ENCODE measurements around the gene GTF2A2. TPM values are rescaled to one million over a fixed set of nuclear protein-coding genes. Genes with fewer than 3 reads are reported as not detected.

Gene GTF2A2
- total and polyA plus RNA-seq, 5 donors: 115 to 145 (median 124) TPM

- ATAC-seq: no peak
- no peak for DNase-seq
Observed at GRCh38 chr15:59605994-59606393, 51.3 kb downstream of the GTF2A2 start.

GRCh38 chr15:59598461-59598860 lies 58.9 kb downstream of the GTF2A2 start:
- Histone ChIP-seq H3K4me1 (ENCODE audit: control insufficient read depth, insufficient read depth, low read length) (peaks cover 2% of the 10 kb centered on the region), H3K27me3 (ENCODE audit: control insufficient read depth, insufficient read depth) (no peaks in the 10 kb centered on the region), H3K9me3 (ENCODE audit: control insufficient read depth, low read length) (no peaks in the 10 kb centered on the region), H3K4me3 (ENCODE audit: low read length) (no peak overlapping the region), H3K27ac (ENCODE audit: low read length) (no peak overlapping the region)
- intact Hi-C loops (cut with DNase I): no loop called here
- WGBS: 84% methylated on average over 2 of the region's 2 CpGs
- no peak for ATAC-seq
- no peak for DNase-seq

More at GRCh38 chr15:59605994-59606393, 51.3 kb downstream of the GTF2A2 start:
- intact Hi-C loops (cut with DNase I): no loop called here
- no peak overlapping the region for H3K27ac ChIP-seq (ENCODE audit: low read length)
- H3K4me1 ChIP-seq (ENCODE audit: control insufficient read depth, insufficient read depth, low read length): no peaks in the 10 kb centered on the region
- WGBS: 86% methylated on average over 5 of the region's 5 CpGs
- H3K9me3 ChIP-seq (ENCODE audit: control insufficient read depth, low read length): no peaks in the 10 kb centered on the region
- no peaks in the 10 kb centered on the region for H3K27me3 ChIP-seq (ENCODE audit: control insufficient read depth, insufficient read depth)
- H3K4me3 ChIP-seq (ENCODE audit: low read length): no peak overlapping the region

- intact Hi-C loops (cut with DNase I): no loop called here
- no peak overlapping the region for H3K4me3 ChIP-seq (ENCODE audit: low read length)
- no peak for ATAC-seq
- no peaks in the 10 kb centered on the region for H3K9me3 ChIP-seq (ENCODE audit: control insufficient read depth, low read length)
- no peaks in the 10 kb centered on the region for H3K27me3 ChIP-seq (ENCODE audit: control insufficient read depth, insufficient read depth)
- DNase-seq: no peak
- H3K27ac ChIP-seq (ENCODE audit: low read length): no peak overlapping the region
- peaks cover 2% of the 10 kb centered on the region for H3K4me1 ChIP-seq (ENCODE audit: control insufficient read depth, insufficient read depth, low read length)
Observed at GRCh38 chr15:59596640-59597039, 60.7 kb downstream of the GTF2A2 start.

GRCh38 chr15:59595434-59595915 lies 61.8 kb downstream of the GTF2A2 start:
- Histone ChIP-seq H3K4me1 (ENCODE audit: control insufficient read depth, insufficient read depth, low read length) (peaks cover 2% of the 10 kb centered on the region), H3K27ac (ENCODE audit: low read length) (no peak overlapping the region), H3K4me3 (ENCODE audit: low read length) (no peak overlapping the region), H3K27me3 (ENCODE audit: control insufficient read depth, insufficient read depth) (no peaks in the 10 kb centered on the region), H3K9me3 (ENCODE audit: control insufficient read depth, low read length) (no peaks in the 10 kb centered on the region)
- DNase-seq: no peak
- WGBS: 83% methylated on average over 7 of the region's 7 CpGs
- ATAC-seq: no peak
- intact Hi-C loops (cut with DNase I): no loop called here

GRCh38 chr15:59594991-59595390 lies 62.3 kb downstream of the GTF2A2 start:
- peak overlapping the region; percentile 67 for H3K27ac ChIP-seq (ENCODE audit: low read length)
- H3K4me1 ChIP-seq (ENCODE audit: control insufficient read depth, insufficient read depth, low read length): peaks cover 2% of the 10 kb centered on the region
- DNase-seq: no peak
- H3K4me3 ChIP-seq (ENCODE audit: low read length): no peak overlapping the region
- 93% methylated on average over 2 of the region's 2 CpGs for WGBS
- ATAC-seq: peak in 1 of 2 donors; percentile 20
- H3K9me3 ChIP-seq (ENCODE audit: control insufficient read depth, low read length): no peaks in the 10 kb centered on the region
- intact Hi-C loops (cut with DNase I): no loop called here
- H3K27me3 ChIP-seq (ENCODE audit: control insufficient read depth, insufficient read depth): no peaks in the 10 kb centered on the region

- H3K27ac ChIP-seq (ENCODE audit: low read length): peak overlapping the region; percentile 67
- H3K4me3 ChIP-seq (ENCODE audit: low read length): no peak overlapping the region
- ATAC-seq (peak; percentile 74 to 94), DNase-seq (no peak)
- WGBS: 43% methylated on average over 3 of the region's 3 CpGs
- peaks cover 2% of the 10 kb centered on the region for H3K4me1 ChIP-seq (ENCODE audit: control insufficient read depth, insufficient read depth, low read length)
- intact Hi-C loops (cut with DNase I): no loop called here
- H3K9me3 ChIP-seq (ENCODE audit: control insufficient read depth, low read length): no peaks in the 10 kb centered on the region
- H3K27me3 ChIP-seq (ENCODE audit: control insufficient read depth, insufficient read depth): no peaks in the 10 kb centered on the region
Observed at GRCh38 chr15:59594493-59594942, 62.8 kb downstream of the GTF2A2 start.

- H3K27me3 ChIP-seq (ENCODE audit: control insufficient read depth, insufficient read depth): no peaks in the 10 kb centered on the region
- intact Hi-C loops (cut with DNase I): no loop called here
- 31% methylated on average over 2 of the region's 2 CpGs for WGBS
- H3K9me3 ChIP-seq (ENCODE audit: control insufficient read depth, low read length): no peaks in the 10 kb centered on the region
- H3K27ac ChIP-seq (ENCODE audit: low read length): no peak overlapping the region
- DNase-seq: no peak
- peaks cover 2% of the 10 kb centered on the region for H3K4me1 ChIP-seq (ENCODE audit: control insufficient read depth, insufficient read depth, low read length)
- no peak overlapping the region for H3K4me3 ChIP-seq (ENCODE audit: low read length)
- no peak for ATAC-seq
Observed at GRCh38 chr15:59591356-59591755, 66.0 kb downstream of the GTF2A2 start.

- no peak for DNase-seq
- Histone ChIP-seq H3K9me3 (ENCODE audit: control insufficient read depth, low read length) (no peaks in the 10 kb centered on the region), H3K4me1 (ENCODE audit: control insufficient read depth, insufficient read depth, low read length) (peaks cover 2% of the 10 kb centered on the region), H3K27me3 (ENCODE audit: control insufficient read depth, insufficient read depth) (no peaks in the 10 kb centered on the region), H3K27ac (ENCODE audit: low read length) (no peak overlapping the region), H3K4me3 (ENCODE audit: low read length) (no peak overlapping the region)
- intact Hi-C loops (cut with DNase I): no loop called here
- ATAC-seq: no peak
- 80% methylated on average over 7 of the region's 7 CpGs for WGBS
Observed at GRCh38 chr15:59590027-59590426, 67.3 kb downstream of the GTF2A2 start.

Other genes with a start within 250 kb of the GTF2A2 start
- gene FAM81A, start 219.3 kb downstream of the GTF2A2 start, total RNA-seq: 1 to 10 TPM; 1.6 to 4.1 (median 2.5) TPM
- gene FAM81A, start 219.3 kb downstream of the GTF2A2 start, polyA plus RNA-seq: 1.0 TPM
- gene GCNT3, start 45.7 kb downstream of the GTF2A2 start, total RNA-seq: under 1 TPM in 2 of 4 donors, not detected in 2; 0.06 to 0.53 TPM
- gene GCNT3, start 45.7 kb downstream of the GTF2A2 start, polyA plus RNA-seq: 0.02 TPM
- 10 to 100 TPM; 72.2 to 85.8 (median 82.5) TPM for gene BNIP2, start 31.8 kb upstream of the GTF2A2 start, total RNA-seq
- gene BNIP2, start 31.8 kb upstream of the GTF2A2 start, polyA plus RNA-seq: 62.8 TPM

Measured in right cardiac atrium (tissue), 5 donors.